Measurements from ENCODE around the gene PRRX2. TPM values are rescaled to one million over a fixed set of nuclear protein-coding genes. Genes with fewer than 3 reads are reported as not detected.
A peak's percentile ranks its signal among the peaks of the same experiment; 100 is the strongest.

Gene PRRX2
- total and polyA plus RNA-seq, 4 donors = 0.03 to 0.08 TPM; not detected in 2

DNA sequence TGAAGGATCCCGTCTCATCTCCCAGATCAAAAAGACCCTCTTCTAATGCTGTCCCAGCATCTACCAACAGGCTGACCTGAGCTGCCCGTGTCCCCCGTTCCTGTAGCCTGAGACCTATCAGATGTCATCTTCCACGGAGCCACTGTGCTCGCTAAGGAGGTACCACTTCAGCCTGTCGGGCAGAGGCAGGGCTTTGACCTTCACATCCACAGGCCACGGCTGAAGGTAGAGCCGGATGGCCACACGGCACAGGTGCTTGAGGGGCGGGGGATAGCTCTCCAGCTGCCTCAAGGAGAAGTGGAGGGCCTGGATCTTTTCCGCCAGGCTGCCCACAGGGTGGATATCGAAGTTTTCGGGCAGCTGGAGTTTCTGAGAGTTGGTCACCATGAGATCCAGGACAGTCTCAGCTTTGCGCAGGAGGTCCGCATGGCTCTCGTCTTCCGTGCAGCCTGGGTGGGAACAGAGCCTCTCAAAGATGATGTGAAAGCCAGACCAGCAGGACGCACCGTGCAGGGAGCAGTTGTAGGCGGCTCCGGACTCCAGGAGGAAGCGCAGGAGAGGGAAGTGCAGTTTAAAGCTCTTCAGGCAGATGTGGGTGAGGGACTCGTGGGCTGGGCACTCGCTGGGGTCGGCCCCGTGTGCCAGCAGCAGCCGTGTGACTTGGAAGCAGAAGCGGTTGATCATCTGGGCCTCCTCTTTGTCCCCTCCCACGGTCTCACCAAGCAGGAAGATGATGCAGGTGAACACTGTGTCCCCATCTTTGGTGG lies 27.6 kb upstream of the PRRX2 start:
- no peaks in the 10 kb centered on the region for H3K9me3 ChIP-seq (ENCODE audit: control insufficient read depth in 4 of 4, low read length in 3 of 4)
- peaks cover 4 to 27% (median 21%) of the 10 kb centered on the region in 4 donors for H3K4me1 ChIP-seq (ENCODE audit: control insufficient read depth in 4 of 4, insufficient read depth in 4 of 4, low read length in 3 of 4)
- no peak overlapping the region for H3K4me3 ChIP-seq (ENCODE audit: low read depth in 1 of 3, low read length in 3 of 3)
- DNase-seq (ENCODE audit: low spot score) = no peak
- H3K27me3 ChIP-seq (ENCODE audit: control insufficient read depth in 4 of 4, insufficient read depth in 4 of 4, low read length in 3 of 4) = no peaks in the 10 kb centered on the region
- H3K27ac ChIP-seq (ENCODE audit: low read depth in 1 of 2, low read length in 2 of 2) = no peak overlapping the region
- peaks cover 4 to 57% (median 32%) of the 10 kb centered on the region in 4 donors for H3K36me3 ChIP-seq (ENCODE audit: control insufficient read depth in 4 of 4, insufficient read depth in 3 of 4, low read depth in 1 of 4, low read length in 3 of 4)
- no peak for TF ChIP-seq NR2F2 (IDR thresholded peaks at IDR 0.05)
- TF ChIP-seq, protein P1, sequence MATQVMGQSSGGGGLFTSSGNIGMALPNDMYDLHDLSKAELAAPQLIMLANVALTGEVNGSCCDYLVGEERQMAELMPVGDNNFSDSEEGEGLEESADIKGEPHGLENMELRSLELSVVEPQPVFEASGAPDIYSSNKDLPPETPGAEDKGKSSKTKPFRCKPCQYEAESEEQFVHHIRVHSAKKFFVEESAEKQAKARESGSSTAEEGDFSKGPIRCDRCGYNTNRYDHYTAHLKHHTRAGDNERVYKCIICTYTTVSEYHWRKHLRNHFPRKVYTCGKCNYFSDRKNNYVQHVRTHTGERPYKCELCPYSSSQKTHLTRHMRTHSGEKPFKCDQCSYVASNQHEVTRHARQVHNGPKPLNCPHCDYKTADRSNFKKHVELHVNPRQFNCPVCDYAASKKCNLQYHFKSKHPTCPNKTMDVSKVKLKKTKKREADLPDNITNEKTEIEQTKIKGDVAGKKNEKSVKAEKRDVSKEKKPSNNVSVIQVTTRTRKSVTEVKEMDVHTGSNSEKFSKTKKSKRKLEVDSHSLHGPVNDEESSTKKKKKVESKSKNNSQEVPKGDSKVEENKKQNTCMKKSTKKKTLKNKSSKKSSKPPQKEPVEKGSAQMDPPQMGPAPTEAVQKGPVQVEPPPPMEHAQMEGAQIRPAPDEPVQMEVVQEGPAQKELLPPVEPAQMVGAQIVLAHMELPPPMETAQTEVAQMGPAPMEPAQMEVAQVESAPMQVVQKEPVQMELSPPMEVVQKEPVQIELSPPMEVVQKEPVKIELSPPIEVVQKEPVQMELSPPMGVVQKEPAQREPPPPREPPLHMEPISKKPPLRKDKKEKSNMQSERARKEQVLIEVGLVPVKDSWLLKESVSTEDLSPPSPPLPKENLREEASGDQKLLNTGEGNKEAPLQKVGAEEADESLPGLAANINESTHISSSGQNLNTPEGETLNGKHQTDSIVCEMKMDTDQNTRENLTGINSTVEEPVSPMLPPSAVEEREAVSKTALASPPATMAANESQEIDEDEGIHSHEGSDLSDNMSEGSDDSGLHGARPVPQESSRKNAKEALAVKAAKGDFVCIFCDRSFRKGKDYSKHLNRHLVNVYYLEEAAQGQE (IDR thresholded peaks at IDR 0.05) = no peak
- WGBS = 83% methylated on average over 29 of the region's 29 CpGs
- H3K9ac ChIP-seq (ENCODE audit: low read depth in 1 of 2, low read length in 2 of 2) = no peak overlapping the region

DNA sequence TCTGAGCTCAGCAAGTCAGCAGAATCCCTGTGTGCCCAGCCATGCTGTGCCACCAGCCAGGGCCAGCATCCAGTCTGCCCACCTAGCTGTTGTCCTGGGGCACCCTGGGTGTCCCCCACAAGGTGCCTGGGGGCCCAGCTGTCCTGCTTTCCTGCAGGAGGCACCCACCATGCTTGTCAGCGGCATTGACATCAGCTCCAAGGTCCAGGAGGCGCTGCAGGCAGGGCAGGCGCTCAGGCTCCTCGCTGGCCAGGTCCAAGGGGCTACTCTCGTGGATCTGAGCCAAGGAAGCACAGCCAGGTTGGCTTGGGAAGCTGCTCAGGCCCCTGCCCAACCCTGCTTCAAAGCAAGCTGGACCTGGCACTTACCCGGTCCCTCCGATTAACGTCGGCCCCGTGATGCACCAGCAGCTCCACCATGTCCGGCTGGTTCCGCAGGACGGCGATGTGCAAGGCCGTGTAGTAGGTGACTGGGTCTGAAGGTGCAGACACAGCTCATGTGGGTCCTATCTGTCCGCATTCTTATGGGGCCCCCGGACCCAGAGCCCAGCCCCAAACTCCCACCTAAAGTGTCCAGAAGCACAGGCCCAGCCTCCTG lies 26.3 kb upstream of the PRRX2 start:
- no peaks in the 10 kb centered on the region for H3K9me3 ChIP-seq (ENCODE audit: control insufficient read depth in 4 of 4, low read length in 3 of 4)
- no peak for DNase-seq (ENCODE audit: low spot score)
- no peaks in the 10 kb centered on the region for H3K27me3 ChIP-seq (ENCODE audit: control insufficient read depth in 4 of 4, insufficient read depth in 4 of 4, low read length in 3 of 4)
- TF ChIP-seq HNF4A (conservative IDR thresholded peaks at IDR 0.05) (peak in 1 of 2 donors; percentile 20), RAD21 (IDR thresholded peaks at IDR 0.05) (no peak)
- peaks cover 4 to 27% (median 21%) of the 10 kb centered on the region in 4 donors for H3K4me1 ChIP-seq (ENCODE audit: control insufficient read depth in 4 of 4, insufficient read depth in 4 of 4, low read length in 3 of 4)
- 89% methylated on average over 17 of the region's 17 CpGs for WGBS
- H3K36me3 ChIP-seq (ENCODE audit: control insufficient read depth in 4 of 4, insufficient read depth in 3 of 4, low read depth in 1 of 4, low read length in 3 of 4) = peaks cover 4 to 44% (median 22%) of the 10 kb centered on the region in 4 donors
- H3K9ac ChIP-seq (ENCODE audit: low read depth in 1 of 2, low read length in 2 of 2) = no peak overlapping the region
- H3K27ac ChIP-seq (ENCODE audit: low read depth in 1 of 2, low read length in 2 of 2) = no peak overlapping the region
- H3K4me3 ChIP-seq (ENCODE audit: low read depth in 1 of 3, low read length in 3 of 3) = no peak overlapping the region

DNA sequence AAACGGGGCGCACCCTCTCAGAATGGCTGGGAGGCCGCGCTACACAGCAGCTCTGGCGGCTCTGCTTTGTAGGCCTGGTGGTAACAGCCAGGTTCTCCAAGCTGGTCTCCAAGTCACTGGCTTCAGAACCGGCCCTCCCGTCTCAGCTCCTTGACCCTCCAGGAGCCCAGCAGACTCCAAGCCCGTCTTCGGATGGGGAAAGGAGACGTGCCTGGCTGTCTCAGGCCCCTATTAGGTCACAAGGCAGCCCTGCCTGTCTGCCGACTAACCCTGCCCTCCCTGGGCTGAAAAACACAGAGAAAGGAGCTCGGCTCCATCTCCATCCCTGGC lies 25.7 kb upstream of the PRRX2 start:
- Histone ChIP-seq H3K9me3 (ENCODE audit: control insufficient read depth in 4 of 4, low read length in 3 of 4) (no peaks in the 10 kb centered on the region), H3K4me1 (ENCODE audit: control insufficient read depth in 4 of 4, insufficient read depth in 4 of 4, low read length in 3 of 4) (peaks cover 4 to 27% (median 21%) of the 10 kb centered on the region in 4 donors)
- 90% methylated on average over 12 of the region's 12 CpGs for WGBS

More for the DNA sequence above, 25.7 kb upstream of the PRRX2 start:
- Histone ChIP-seq H3K27ac (ENCODE audit: low read depth in 1 of 2, low read length in 2 of 2) (no peak overlapping the region), H3K9ac (ENCODE audit: low read depth in 1 of 2, low read length in 2 of 2) (no peak overlapping the region), H3K27me3 (ENCODE audit: control insufficient read depth in 4 of 4, insufficient read depth in 4 of 4, low read length in 3 of 4) (no peaks in the 10 kb centered on the region), H3K36me3 (ENCODE audit: control insufficient read depth in 4 of 4, insufficient read depth in 3 of 4, low read depth in 1 of 4, low read length in 3 of 4) (peaks cover 4 to 39% (median 18%) of the 10 kb centered on the region in 4 donors), H3K4me3 (ENCODE audit: low read depth in 1 of 3, low read length in 3 of 3) (no peak overlapping the region)
- TF ChIP-seq, protein P2, sequence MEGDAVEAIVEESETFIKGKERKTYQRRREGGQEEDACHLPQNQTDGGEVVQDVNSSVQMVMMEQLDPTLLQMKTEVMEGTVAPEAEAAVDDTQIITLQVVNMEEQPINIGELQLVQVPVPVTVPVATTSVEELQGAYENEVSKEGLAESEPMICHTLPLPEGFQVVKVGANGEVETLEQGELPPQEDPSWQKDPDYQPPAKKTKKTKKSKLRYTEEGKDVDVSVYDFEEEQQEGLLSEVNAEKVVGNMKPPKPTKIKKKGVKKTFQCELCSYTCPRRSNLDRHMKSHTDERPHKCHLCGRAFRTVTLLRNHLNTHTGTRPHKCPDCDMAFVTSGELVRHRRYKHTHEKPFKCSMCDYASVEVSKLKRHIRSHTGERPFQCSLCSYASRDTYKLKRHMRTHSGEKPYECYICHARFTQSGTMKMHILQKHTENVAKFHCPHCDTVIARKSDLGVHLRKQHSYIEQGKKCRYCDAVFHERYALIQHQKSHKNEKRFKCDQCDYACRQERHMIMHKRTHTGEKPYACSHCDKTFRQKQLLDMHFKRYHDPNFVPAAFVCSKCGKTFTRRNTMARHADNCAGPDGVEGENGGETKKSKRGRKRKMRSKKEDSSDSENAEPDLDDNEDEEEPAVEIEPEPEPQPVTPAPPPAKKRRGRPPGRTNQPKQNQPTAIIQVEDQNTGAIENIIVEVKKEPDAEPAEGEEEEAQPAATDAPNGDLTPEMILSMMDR (IDR thresholded peaks at IDR 0.05; ENCODE audit: low read depth, low read length, missing input control) = no peak
- TF ChIP-seq HNF4A (conservative IDR thresholded peaks at IDR 0.05) (no peak), FOXA2 (IDR thresholded peaks at IDR 0.05) (no peak), GABPA (IDR thresholded peaks at IDR 0.05 in 1 of 2, conservative IDR thresholded peaks at IDR 0.05 in 1 of 2) (no peak), HNF4G (IDR thresholded peaks at IDR 0.05) (no peak), SP1 (IDR thresholded peaks at IDR 0.05) (no peak), EGR1 (IDR thresholded peaks at IDR 0.05; ENCODE audit: low read depth in 2 of 2) (no peak), RAD21 (IDR thresholded peaks at IDR 0.05) (no peak), NR2F2 (IDR thresholded peaks at IDR 0.05) (no peak)
- TF ChIP-seq, protein P3, sequence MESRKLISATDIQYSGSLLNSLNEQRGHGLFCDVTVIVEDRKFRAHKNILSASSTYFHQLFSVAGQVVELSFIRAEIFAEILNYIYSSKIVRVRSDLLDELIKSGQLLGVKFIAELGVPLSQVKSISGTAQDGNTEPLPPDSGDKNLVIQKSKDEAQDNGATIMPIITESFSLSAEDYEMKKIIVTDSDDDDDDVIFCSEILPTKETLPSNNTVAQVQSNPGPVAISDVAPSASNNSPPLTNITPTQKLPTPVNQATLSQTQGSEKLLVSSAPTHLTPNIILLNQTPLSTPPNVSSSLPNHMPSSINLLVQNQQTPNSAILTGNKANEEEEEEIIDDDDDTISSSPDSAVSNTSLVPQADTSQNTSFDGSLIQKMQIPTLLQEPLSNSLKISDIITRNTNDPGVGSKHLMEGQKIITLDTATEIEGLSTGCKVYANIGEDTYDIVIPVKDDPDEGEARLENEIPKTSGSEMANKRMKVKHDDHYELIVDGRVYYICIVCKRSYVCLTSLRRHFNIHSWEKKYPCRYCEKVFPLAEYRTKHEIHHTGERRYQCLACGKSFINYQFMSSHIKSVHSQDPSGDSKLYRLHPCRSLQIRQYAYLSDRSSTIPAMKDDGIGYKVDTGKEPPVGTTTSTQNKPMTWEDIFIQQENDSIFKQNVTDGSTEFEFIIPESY (IDR thresholded peaks at IDR 0.05) = no peak
- TF ChIP-seq, protein P4, sequence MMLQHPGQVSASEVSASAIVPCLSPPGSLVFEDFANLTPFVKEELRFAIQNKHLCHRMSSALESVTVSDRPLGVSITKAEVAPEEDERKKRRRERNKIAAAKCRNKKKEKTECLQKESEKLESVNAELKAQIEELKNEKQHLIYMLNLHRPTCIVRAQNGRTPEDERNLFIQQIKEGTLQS (IDR thresholded peaks at IDR 0.05) = no peak
- TF ChIP-seq, protein P1 (IDR thresholded peaks at IDR 0.05) = no peak
- DNase-seq (ENCODE audit: low spot score) = no peak

Measured in liver (tissue), 9 donors.